NCI-H524 (cell line): Measurements from ENCODE around the gene CSAG3.
"Not testable (repeated sequence)": the region's sequence is repeated elsewhere in the genome, so short reads cannot be mapped to it uniquely, and the experiment has no call there.

Source experiments
- DNase-seq, 2 experiments: peaks; one replicate each; lab custom pipeline; 2025; lab: John Stamatoyannopoulos, UW

Gene CSAG3

DNA sequence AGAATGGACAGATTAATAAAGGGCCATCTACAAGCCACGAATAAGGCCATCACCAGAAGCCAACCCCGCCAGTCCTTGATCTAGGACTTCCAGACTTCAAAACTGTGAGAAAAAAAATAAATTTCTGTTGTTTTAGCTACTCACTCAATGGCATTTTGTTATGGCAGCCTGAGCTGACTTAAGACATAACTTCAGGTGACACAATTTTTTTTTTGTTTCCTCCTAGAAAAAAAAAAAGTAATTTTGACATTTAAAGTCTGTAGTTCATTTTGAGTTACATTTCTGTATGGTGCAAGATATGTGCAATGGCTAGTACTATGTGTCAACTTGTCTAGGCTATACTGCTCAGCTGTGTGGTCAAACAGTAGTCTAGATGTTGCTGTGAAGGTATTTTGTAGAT, at the start of gene CSAG3:
CSAG3 (plus strand) TSS at position 301 of the 400 bp plus-strand sequence.
- not testable (repeated sequence) for DNase-seq

DNA sequence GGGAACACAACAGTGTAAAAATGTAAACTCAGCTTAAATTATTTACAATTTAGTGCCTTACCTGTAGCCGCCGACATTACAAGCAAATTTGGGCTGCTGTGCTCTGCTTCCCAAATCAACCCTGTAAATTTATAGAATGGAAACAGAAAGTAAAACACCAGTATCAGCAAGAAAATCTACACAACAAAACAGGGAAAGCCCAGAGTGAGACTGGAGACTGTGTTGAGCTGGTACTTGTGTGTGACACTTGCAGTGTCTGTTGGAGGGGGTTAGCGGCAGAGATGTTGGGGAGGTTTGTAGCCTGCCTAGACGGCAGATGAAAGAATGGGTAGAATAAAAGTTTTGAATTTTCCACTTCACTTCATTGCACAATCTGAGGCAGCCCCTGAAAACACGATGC, 45.8 kb upstream of the CSAG3 start:
- not testable (repeated sequence) for DNase-seq

DNA sequence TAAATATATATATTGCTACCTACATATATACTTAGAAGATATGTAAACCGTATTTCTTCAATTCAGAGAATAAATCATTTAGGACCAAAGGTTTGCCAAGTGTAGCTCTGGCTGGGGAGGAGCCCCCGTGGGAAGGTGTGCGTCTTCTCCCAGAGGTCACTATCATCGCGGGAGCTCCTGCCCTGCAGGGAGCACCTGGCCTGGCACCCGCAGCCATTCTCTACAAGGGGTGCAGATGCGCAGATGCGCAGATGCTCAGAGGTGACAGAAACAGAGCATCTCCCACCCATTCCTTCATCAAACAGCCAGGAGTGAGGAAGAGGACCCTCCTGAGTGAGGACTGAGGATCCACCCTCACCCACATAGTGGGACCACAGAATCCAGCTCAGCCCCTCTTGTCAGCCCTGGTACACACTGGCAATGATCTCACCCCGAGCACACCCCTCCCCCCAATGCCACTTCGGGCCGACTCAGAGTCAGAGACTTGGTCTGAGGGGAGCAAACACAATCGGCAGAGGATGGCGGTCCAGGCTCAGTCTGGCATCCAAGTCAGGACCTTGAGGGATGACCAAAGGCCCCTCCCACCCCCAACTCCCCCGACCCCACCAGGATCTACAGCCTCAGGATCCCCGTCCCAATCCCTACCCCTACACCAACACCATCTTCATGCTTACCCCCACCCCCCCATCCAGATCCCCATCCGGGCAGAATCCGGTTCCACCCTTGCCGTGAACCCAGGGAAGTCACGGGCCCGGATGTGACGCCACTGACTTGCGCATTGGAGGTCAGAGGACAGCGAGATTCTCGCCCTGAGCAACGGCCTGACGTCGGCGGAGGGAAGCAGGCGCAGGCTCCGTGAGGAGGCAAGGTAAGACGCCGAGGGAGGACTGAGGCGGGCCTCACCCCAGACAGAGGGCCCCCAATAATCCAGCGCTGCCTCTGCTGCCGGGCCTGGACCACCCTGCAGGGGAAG, 44.9 kb upstream of the CSAG3 start, which contains the start of gene MAGEA2B:
MAGEA2B (plus strand) TSS at position 814 of the 973 bp plus-strand sequence. CDS start 2,479 bp downstream, outside the sequence.
- DNase-seq = not testable (repeated sequence)

DNA sequence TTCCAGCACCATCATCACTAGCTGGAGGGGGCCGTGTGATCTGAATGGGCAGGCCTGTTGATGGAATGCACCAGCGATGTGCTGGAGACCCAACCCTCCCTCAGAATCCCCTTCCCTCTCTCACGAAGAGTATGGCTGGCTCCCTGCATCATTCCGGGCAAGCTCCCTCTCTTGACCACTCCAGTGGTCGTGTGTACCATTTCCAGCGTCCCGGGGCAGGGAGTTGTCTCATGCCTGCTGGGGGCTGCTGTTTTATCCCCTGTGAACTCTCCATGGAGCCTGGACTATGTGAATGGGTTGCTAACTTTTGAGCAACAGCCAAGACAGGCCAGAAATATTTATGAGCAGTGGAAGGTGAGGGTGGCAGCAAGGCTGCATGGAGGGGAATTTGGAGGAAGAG, 33.6 kb upstream of the CSAG3 start:
- no peak for DNase-seq

DNA sequence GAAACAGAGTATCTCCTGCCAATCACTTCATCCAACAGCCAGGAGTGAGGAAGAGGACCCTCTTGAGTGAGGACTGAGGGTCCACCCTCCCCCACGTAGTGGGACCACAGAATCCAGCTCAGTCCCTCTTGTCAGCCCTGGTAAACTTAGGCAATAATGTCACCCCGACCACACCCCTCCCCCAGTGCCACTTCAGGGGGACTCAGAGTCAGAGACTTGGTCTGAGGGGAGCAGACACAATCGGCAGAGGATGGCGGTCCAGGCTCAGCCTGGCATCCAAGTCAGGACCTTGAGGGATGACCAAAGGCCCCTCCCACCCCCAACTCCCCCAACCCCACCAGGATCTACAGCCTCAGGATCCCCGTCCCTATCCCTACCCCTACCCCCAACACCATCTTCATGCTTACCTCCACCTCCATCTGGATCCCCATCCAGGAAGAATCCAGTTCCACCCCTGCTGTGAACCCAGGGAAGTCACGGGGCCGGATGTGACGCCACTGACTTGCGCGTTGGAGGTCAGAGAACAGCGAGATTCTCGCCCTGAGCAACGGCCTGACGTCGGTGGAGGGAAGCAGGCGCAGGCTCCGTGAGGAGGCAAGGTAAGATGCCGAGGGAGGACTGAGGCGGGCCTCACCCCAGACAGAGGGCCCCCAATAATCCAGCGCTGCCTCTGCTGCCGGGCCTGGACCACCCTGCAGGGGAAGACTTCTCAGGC, 25.6 kb upstream of the CSAG3 start, which contains the start of the genes CSAG1 and MAGEA12:
CSAG1 (minus strand) TSS at position 461 of the 715 bp plus-strand sequence. CDS start 1,261 bp downstream, outside the sequence.
MAGEA12 (plus strand) TSS at position 497 of the 715 bp plus-strand sequence. CDS start 2,405 bp downstream, outside the sequence.
- DNase-seq = no peak

DNA sequence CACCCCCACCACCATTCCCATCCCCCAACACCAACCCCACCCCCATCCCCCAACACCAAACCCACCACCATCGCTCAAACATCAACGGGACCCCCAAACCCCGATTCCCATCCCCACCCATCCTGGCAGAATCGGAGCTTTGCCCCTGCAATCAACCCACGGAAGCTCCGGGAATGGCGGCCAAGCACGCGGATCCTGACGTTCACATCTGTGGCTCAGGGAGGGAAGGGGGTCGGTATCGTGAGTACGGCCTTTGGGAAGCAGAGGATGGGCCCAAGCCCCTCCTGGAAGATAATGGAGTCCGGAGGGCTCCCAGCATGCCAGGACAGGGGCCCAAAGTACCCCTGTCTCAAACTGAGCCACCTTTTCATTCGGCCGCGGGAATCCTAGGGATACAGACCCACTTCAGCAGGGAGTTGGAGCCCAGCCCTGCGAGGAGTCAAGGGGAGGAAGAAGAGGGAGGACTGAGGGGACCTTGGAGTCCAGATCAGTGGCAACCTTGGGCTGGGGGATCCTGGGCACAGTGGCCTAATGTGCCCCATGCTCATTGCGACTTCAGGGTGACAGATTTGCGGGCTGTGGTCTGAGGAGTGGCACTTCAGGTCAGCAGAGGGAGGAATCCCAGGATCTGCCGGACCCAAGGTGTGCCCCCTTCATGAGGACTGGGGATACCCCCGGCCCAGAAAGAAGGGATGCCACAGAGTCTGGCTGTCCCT, 24.7 kb upstream of the CSAG3 start:
- DNase-seq = not testable (repeated sequence)

DNA sequence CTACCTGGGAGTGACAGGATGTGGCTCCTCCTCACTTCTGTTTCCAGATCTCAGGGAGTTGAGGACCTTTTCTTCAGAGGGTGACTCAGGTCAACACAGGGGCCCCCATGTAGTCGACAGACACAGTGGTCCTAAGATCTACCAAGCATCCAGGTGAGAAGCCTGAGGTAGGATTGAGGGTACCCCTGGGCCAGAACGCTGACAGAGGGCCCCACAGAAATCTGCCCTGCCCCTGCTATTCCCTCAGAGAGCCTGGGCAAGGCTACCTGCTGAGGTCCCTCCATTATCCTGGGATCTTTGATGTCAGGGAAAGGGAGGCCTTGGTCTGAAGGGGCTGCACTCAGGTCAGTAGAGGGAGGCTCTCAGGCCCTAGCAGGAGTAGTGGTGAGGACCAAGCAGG, 23.9 kb upstream of the CSAG3 start:
- DNase-seq = no peak

DNA sequence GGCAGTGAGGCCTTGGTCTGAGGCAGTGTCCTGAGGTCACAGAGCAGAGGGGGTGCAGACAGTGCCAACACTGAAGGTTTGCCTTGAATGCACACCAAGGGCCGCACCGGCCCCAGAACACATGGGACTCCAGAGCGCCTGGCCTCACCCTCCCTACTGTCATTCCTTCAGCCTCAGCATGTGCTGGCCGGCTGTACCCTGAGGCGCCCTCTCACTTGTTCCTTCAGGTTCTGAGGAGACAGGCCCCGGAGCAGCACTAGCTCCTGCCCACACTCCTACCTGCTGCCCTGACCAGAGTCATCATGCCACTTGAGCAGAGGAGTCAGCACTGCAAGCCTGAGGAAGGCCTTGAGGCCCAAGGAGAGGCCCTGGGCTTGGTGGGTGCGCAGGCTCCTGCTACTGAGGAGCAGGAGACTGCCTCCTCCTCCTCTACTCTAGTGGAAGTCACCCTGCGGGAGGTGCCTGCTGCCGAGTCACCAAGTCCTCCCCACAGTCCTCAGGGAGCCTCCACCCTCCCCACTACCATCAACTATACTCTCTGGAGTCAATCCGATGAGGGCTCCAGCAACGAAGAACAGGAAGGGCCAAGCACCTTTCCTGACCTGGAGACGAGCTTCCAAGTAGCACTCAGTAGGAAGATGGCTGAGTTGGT, 23.0 kb upstream of the CSAG3 start:
- DNase-seq = no peak

DNA sequence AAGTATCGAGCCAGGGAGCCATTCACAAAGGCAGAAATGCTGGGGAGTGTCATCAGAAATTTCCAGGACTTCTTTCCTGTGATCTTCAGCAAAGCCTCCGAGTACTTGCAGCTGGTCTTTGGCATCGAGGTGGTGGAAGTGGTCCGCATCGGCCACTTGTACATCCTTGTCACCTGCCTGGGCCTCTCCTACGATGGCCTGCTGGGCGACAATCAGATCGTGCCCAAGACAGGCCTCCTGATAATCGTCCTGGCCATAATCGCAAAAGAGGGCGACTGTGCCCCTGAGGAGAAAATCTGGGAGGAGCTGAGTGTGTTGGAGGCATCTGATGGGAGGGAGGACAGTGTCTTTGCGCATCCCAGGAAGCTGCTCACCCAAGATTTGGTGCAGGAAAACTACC, 22.5 kb upstream of the CSAG3 start:
- DNase-seq = not testable (repeated sequence)

DNA sequence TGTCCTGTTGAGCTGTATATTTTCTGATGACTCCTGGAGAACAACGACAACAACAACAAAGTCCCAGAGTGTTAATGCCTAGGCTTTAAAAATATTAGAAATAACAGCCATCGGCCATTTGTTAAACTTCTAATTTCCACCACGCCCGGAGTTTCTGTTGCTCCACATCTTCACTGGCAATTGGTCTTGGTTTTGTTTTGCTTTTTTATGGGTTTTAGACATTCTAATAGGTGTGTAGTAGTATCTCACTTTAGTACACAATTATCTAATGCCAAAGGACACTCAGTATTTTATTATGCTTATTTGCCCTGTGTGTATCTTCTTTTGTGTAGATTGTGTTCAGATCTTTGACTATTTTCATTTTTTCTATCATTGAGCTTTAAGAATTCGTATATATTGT, 20.5 kb upstream of the CSAG3 start:
- DNase-seq = no peak

DNA sequence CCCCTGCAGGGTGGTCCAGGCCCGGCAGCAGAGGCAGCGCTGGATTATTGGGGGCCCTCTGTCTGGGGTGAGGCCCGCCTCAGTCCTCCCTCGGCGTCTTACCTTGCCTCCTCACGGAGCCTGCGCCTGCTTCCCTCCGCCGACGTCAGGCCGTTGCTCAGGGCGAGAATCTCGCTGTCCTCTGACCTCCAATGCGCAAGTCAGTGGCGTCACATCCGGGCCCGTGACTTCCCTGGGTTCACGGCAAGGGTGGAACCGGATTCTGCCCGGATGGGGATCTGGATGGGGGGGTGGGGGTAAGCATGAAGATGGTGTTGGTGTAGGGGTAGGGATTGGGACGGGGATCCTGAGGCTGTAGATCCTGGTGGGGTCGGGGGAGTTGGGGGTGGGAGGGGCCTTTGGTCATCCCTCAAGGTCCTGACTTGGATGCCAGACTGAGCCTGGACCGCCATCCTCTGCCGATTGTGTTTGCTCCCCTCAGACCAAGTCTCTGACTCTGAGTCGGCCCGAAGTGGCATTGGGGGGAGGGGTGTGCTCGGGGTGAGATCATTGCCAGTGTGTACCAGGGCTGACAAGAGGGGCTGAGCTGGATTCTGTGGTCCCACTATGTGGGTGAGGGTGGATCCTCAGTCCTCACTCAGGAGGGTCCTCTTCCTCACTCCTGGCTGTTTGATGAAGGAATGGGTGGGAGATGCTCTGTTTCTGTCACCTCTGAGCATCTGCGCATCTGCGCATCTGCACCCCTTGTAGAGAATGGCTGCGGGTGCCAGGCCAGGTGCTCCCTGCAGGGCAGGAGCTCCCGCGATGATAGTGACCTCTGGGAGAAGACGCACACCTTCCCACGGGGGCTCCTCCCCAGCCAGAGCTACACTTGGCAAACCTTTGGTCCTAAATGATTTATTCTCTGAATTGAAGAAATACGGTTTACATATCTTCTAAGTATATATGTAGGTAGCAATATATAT, 5.0 kb upstream of the CSAG3 start, which contains the start of gene MAGEA2:
MAGEA2 (minus strand) TSS at position 157 of the 965 bp plus-strand sequence. CDS start 2,479 bp downstream, outside the sequence.
- DNase-seq = not testable (repeated sequence)

DNA sequence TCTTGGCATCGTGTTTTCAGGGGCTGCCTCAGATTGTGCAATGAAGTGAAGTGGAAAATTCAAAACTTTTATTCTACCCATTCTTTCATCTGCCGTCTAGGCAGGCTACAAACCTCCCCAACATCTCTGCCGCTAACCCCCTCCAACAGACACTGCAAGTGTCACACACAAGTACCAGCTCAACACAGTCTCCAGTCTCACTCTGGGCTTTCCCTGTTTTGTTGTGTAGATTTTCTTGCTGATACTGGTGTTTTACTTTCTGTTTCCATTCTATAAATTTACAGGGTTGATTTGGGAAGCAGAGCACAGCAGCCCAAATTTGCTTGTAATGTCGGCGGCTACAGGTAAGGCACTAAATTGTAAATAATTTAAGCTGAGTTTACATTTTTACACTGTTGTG, 4.1 kb upstream of the CSAG3 start:
- DNase-seq = not testable (repeated sequence)

DNA sequence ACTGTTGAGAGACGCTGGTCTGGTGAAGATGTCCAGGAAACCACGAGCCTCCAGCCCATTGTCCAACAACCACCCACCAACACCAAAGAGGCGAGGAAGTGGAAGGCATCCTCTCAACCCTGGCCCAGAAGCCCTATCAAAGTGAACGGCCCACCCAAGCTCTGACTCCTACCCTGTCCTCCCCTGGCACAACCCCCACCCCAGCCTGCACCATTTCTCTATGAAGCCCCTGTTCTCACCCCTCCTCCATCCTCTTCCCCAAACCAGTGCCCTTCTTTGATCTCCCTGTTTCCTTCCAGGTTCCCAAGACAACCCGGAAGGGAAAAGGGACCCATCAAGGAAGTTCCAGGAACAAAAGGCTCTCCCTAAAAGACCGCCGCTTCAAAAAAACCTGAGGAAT, 526 bp downstream of the CSAG3 start:
- not testable (repeated sequence) for DNase-seq

DNA sequence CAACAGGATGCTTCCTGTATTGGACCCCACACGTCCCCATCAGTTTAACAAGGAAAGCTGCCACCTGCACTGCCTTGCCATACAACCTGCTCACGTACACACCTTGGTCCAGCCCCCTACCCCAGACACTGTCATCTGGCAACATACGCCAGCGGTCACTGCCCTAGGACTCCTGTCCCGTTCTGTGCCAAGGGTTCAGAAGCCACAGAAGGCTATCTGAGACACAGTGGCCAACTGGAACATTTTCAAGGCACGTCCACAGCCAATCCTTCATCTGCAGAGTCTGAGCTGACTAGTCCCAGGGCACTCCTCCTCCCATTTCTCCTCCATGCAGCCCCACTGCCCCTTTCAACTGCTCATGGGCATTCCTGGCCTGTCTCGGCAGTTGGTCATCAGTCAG, 2.6 kb downstream of the CSAG3 start:
- DNase-seq = not testable (repeated sequence)

DNA sequence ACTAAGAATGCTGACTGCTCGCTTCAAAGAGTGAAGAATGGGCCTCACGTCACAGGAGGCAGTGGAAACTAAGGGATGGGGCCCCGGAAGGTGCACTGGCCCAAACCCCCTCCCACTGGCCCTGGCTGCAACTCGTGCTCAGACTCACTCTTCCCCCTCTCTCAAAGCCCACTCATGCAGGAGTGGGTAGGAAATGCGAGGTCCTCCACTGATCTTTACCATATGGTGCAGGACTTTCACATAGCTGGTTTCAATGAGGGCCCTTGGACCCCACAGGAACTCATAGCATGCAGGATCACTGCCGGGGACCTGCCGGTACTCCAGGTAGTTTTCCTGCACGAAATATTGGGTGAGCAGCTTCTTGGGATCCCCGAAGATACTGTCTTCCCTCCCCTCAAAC, 7.5 kb downstream of the CSAG3 start:
- DNase-seq = not testable (repeated sequence)

DNA sequence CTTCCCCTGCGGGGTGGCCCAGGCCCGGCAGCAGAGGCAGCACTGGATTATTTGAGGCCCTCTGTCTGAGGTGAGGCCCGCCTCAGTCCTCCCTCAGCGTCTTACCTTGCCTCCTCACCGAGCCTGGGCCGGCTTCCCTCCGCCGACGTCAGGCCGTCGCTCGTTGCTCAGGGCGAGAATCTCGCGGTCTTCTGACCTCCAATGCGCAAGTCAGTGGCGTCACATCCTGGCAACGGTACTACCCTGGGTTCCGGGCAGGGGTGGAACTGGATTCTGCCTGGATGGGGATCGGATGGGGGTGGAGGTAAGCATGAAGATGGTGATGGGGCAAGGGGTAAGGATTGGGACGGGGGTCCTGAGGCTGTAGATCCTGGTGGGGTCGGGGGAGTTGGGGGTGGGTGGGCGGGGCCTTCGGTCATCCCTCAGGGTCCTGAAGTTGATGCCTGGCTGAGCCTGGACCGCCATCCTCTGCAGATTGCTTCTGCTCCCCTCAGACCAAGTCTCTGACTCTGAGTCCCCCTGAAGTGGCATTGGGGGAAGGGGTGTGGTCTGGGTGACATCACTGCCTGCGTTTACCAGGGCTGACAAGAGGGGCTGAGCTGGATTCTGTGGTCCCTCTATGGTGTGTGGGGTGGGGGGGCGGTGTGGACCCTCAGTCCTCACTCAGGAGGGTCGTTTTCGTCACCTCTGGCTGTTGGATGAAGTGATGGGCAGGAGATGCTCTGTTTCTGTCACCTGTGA, 10.7 kb downstream of the CSAG3 start, which contains the start of gene MAGEA6:
MAGEA6 (minus strand) TSS at position 141 of the 741 bp plus-strand sequence. CDS start 2,039 bp downstream, outside the sequence.
- DNase-seq = not testable (repeated sequence)

DNA sequence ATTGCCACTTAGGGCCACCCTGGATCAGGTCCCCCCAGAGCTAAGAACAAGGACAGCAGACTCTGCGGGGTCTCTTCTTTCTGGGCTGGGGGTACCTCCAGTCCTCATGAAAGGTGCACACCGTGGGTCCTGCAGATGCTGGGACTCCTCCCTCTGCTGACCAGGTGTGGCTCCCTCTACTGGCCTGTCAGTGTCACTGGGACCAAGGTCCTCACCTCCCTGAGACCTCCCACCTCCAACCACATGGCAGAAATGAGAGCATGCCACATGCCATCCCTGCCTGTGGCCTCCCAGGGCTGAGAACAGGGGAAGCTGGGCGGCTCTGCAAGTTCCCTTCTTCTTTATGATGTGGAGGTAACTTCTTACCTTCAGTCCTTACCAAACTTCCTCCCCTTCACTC, 28.0 kb downstream of the CSAG3 start:
- DNase-seq = not testable (repeated sequence)

DNA sequence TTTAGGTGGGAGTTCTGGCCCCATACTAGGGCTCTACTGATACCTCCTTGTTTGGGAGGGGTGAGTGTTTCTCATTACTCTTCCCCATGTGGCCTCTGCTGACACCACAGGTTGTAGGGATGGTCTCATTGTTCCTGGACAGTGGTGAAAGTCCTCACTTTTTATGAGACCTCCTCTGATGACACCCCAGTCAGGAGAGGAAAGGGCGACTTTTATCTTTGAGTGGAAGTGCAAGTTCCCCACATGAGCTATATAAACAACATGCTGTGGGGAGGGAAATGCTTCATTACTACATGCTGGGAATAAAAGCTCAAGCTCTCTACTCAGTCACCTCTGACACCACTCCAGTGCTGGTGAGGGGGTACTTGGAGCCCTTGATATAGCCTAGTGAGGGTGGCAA, 39.9 kb downstream of the CSAG3 start:
- DNase-seq = no peak

DNA sequence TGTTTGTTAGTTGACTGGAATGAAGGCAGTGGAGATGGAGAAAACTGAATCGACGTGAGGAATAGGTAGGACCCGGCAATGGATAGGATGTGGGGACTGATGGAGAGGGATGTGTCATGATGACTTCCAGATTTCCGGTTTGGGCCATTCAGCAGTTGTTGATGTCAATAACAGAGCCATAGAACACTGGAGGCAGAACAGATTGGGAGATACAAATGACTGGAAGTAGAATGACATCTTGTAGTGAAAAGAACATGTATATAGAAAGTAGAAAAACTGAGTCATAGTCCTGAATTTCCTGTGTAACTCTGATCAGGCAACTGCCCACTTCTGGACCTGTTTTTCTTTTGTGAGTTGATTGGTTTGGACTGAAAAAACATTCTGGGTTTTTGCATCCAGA, 47.0 kb downstream of the CSAG3 start:
- DNase-seq = no peak
